ENCODE data around the gene FAH.
A peak's percentile ranks its signal among the peaks of the same experiment; 100 is the strongest.

FAH gene

DNA sequence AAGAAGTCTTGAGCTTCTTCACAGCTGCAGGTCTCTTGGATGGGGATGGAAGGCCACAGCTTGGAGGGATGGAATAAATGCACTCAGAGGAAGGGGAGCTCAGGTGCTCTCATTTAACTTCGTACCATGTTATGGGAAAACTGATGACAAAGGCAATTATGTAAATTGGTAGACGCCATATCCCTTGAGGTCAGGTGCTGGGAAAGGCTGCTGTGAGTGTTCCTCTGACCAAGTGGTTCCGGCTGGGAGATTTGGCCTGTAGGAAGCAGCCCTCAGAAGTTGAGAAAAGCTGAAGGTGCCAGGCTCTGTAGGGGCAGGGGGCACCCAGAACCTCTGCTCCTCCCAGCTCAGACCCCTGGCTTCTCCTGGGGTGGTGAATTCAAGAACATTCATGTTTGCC is 47.1 kb downstream of the FAH start:
- DNase-seq (ENCODE audit: low read depth), result no peak

GRCh38 chr15:80201256-80202015 is 48.6 kb downstream of the FAH start:
- DNase-seq (ENCODE audit: low read depth), result no peak

GRCh38 chr15:80202016-80202315 is 49.2 kb downstream of the FAH start:
- DNase-seq (ENCODE audit: low read depth), result no peak

GRCh38 chr15:80202641-80203360 is 50.0 kb downstream of the FAH start:
- no peak for DNase-seq (ENCODE audit: low read depth)

DNA sequence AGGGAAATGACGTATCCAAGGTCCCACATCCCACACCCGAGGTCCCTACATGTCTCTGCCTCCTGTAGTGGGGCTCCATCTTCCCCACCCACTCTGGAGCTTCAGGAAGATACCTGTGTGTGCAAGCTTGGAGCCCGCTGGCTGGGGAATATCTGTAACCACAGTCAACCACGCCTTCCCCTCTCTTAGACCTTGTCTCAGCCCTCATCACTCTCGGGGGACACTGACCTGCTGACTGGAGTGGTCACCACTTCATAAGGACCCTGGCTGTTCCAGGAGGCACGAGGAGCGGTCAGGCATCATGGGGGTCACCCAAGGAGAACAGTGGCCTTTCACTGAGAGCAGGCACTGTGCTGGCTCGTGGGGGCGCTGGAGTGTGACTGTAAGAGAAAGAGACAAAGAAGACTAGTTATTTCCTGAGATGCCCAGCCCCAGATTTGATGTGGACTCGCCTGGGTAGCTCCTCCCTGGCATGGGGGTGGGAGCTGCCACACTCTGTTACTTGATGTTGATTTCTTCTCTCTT is 50.6 kb downstream of the FAH start:
- no peak for DNase-seq (ENCODE audit: low read depth)

- no peak for DNase-seq (ENCODE audit: low read depth)
These were observed 51.4 kb downstream of the FAH start for GRCh38 chr15:80204231-80204630.

DNA sequence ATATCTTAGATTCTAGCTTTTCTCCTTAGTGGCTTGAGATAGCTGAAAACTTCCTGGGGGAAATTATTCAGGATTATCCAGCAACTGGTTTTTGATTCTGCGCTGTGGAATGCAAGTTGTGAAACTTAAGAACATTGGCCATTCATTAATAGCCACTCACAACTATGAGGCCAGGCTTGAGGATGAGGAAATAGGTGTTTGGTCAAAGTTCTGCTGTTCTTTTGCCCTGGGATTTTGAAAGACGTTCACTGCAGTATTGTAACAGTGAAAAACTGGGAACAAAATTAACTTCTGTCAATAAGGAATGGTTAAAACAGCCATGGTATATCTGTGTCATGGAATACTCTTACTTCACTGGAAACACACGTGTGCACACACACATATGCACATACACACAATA is 55.1 kb downstream of the FAH start:
- no peak for DNase-seq (ENCODE audit: low read depth)

DNA sequence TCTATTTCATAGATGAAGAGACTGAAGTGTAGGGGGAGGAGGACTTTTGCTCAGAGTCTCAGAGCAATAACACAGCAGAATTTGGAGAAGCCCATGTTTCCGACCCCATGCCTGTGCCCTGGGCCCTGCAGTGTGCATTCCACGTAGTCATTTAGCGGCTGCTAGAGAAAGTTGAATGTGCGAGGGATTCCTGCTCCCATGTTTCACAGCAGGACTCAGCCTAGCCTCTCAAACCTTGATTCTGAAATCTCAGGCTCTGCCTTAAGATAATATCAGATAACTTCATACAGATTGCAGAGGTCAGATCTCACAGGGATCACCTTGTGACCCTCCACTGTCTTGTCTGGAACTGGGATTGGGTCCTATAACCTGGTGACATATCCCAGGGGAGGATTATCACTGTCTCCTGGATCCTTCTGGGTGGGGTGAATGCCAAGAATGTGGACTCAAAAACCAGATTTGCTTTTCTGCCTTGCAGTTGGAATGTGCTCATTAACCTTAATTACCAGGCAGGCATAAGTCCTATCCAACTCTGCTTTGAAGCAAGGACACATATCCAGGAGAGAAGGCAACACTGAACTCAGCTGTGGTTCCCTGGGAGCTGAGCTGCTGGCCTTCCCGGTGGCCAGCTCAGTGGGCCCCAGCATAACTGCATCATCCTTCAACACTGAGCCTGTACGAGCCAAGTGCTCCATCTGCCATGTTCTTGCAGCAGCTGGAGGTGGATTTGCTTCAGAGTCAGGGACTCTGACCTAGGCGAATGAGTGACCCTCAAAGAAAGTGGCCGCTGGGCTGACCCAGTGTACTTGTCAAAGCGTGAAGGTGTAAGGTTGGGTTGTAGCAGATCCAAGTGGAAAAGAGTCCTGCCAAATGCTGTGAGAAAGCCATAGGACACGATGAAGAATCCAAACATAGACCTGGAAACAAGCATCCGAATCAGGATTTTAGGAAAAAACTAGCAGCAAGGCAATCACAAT is 56.2 kb downstream of the FAH start:
- DNase-seq (ENCODE audit: low read depth), result no peak

DNA sequence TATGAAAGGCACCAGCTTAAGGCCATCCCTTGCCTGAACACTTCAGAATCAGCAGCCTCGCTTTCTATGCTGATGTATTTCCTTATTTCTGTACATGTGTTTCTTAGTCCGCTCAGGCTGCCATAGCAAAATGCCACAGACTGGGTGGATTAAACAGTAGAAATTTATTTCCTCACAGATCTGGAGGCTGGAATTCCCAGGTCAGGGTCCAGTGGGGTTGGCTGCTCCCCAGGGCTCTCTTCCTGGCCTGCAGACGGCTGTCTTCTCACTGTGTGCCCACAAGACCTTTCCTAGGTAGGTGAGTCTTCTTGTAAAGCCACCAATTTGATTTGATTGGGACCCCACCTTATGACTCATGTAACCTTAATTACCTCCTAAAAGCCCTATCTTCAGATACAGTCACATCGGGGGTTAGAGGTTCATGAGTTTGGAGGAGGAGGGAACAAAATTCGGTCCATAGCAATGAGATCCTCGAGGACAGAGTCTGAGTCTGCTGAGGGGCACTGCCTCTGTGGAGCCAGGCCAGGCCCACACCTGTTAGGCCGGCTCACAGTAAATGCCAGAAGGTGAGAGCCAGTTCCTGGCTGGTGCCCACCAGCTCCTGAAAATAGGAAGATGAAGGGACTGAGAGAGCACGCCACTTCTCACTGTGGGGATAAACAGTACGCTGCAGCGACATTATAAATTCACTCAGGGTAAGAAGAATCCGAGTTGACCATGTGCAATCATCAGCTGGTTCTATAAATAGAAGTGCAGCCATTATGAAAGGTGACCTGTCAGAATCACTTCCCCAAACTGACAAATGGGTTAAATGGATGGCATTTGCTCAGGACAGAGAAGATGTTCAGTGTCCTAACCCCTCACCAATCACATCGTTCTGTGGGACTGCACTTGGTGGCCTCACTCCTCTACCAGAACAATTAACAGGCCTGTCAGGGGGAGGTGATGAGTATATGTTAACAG is 58.1 kb downstream of the FAH start:
- DNase-seq (ENCODE audit: low read depth), result no peak

DNA sequence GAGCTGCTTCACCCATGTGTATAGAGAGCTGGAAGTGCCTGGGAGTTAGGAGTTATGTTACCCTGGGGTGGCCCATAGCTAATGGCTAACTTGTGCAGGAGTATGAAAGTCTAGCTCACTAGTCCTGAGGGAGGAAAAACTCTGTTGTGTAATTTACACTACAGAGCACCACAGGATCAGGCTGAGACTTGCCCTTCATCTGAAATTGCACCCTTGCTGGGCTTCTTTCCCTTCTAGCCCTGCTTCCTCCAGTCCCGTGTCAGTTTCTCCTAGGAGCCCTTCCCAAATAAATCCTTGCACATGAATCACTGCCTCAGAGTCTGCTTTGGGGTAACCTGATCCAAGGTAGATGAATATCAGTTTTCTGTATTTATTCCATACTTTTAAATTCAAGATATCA is 59.2 kb downstream of the FAH start:
- no peak for DNase-seq (ENCODE audit: low read depth)

DNA sequence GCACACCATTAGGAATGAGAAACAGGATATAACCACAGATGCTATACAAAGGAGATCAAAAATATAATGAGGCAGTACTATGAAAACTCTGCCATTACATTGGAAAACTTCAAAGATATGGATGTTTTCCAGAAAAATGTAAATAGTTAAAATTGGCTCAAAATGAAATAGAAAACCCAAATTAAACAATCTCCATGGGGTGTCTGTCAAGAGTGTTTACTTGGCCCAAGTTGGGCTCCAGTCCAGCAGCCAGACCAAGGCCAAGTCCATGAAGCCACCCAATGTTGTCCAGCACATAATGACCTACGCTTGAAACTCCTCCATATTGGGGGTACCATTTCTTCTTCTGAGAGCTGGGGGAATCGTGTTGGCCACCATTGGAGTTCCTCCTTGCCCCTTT is 62.1 kb downstream of the FAH start:
- no peak for DNase-seq (ENCODE audit: low read depth)

DNA sequence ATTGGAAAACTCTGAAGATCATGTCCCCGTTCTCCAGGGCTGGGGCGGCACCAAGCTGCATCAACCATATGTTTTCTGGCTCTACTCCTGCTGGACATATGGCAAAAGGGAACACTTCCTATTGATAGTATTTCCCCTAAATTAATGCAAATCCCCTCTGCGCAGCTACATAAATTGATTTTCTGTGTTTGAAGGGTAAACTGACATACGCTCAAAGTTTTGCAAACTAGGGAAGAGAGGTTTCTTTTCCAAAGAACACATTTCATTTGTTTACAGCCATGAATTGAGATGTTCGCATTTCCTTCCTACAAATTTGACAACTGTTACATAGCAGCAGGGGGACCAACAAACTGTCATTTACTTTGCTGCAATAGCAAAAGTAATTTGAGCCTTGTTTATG is 63.3 kb downstream of the FAH start:
- DNase-seq (ENCODE audit: low read depth), result no peak

DNA sequence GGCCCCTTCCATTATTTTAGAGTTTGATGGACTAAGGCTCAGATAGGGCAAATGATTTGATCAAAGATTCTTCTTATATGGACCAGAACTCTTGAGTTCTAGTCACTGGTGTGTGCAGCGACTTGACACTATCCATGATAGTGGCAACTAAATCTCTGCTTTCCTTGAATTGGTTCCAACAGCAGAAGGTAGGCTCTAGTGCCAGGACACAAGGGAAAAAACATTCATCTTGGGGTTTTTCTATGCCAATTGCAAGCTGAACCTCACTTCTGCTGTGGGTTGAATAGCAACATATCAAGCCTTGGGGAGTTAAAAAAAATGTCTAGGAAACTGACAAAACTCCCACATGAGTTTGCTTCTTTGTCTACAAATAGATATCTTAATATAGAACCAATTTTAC is 64.1 kb downstream of the FAH start:
- no peak for DNase-seq (ENCODE audit: low read depth)

GRCh38 chr15:80217327-80217900 is 64.6 kb downstream of the FAH start:
- DNase-seq (ENCODE audit: low read depth), result no peak

DNA sequence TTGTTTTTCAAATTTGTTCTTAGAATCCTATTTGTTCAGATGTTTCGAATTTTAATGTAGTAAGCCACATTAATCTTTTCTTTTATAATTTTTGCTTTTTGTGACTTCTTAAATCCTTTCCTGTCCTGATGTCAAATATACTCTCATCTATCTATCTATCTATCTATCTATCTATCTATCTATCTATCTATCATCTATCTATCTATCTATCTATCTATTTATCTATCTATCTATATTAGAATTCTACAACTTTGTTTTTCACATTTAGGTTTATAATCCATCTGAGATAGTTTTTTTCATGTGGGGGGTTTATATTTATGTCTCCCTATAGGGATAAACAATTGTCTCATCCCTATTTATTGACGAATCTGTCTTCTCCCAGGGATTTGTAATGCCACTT is 67.2 kb downstream of the FAH start:
- no peak for DNase-seq (ENCODE audit: low read depth)

DNA sequence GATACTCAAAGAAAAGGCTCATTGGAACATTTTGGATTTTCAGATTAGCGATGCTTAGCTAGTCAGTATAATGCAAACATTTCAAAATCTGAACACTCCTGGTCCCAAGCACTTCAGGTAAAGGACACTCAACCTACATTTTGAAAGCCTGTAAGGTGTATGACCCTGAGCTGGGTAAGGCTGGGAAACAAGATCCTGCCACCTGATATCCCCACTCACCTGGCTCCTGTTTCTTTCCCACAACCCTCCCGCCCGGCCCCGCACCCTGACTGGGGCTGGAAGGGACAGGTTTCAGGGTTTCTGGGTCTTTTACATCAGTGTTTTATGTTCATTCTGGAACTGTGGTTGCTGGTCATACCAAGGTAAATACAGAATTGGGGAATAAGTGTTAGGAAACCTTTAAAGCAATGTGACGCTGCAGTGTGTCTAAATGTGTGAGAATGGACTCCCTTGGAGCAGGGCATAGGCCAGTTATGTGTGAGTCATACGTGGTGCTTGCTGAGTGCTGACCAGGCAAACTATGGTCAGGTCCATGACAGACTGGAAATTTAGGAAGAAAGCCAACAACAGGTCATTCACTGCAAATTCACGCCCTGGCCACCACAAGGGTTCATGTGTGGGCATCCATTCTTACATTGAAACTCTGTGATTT is 76.3 kb downstream of the FAH start:
- no peak for DNase-seq (ENCODE audit: low read depth)

DNA sequence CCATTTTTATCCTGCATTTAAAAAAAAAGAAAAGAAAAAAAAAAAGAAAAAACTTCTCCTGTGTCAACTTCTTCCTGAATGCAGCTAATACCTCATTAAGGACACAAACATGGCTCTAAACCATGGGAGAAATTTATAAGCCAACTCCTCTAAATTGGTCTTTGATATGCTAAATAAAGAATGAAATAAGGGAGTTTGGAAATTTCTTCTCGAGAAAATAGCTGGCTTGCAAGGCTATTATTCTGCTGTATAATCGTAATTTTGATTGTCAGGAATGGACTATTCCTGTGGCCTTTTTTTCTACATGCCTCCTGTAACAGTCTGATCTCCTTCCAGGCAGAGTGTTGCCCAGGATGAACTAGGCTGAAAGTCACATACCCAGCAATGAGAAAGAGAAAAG is 78.6 kb downstream of the FAH start:
- no peak for DNase-seq (ENCODE audit: low read depth)

DNA sequence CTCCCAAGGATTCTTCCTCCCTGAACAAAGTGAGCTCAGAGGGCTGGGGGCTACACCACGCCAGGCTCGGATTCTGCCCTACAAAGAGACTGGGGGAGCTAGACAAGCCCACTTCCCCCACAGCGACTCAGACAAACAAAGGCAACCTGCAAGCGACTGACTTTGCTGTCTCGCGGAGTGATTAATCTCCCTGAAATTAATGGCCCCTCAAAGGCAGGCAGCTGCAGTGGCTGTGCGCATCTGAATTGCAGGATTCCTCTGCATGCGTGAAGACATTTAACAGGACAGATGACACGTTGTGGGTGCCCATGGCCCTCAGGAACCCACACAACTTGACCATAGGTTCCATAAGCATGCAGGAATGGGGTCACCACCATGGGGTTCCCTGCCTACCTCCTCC is 80.8 kb downstream of the FAH start:
- DNase-seq (ENCODE audit: low read depth), result no peak

- peak; percentile 12 for DNase-seq (ENCODE audit: low read depth)
These were observed 82.1 kb downstream of the FAH start for GRCh38 chr15:80234883-80235282.

All from T follicular helper cell (primary cell).